H1 (cell line): ENCODE measurements around the gene CRK.

Experiments used
- BCL11A ChIP-seq, 2 experiments: IDR thresholded peaks; one replicate each; pipeline ENCODE4 v1.6.1; 2011; ENCODE audit warnings: low read depth in 2 of 2, low read length in 2 of 2, mild to moderate bottlenecking in 2 of 2
- EGR1 ChIP-seq: IDR thresholded peaks from 2 replicates; pipeline ENCODE4 v1.6.1; 2011; ENCODE audit warnings: low read depth, low read length, borderline replicate concordance
- EP300 ChIP-seq, 2 experiments: IDR thresholded peaks; 1 replicate in 1 of 2; 2 replicates in 1 of 2; pipeline ENCODE4 v1.6.1; 2011 to 2012; ENCODE audit warnings: low read depth in 2 of 2, low read length in 2 of 2, mild to moderate bottlenecking in 2 of 2, borderline replicate concordance in 1 of 2, inconsistent platforms in 1 of 2, moderate library complexity in 1 of 2
- EZH2 ChIP-seq: fragments of 200-600 bp; sonication (generic); IDR thresholded peaks from 2 replicates; pipeline ENCODE4 v1.7.1; 2012; ENCODE audit warnings: low read depth, mild to moderate bottlenecking, moderate library complexity, low read length, inconsistent platforms; ENCODE audit not compliant: severe bottlenecking
- HDAC2 ChIP-seq, 2 experiments: fragments of 300-600 bp in 1 of 2; sonication (generic) in 1 of 2; IDR thresholded peaks; 2 replicates each; pipeline ENCODE4 v1.6.1; 2011 to 2012; ENCODE audit warnings: low read depth in 2 of 2, low read length in 2 of 2, mild to moderate bottlenecking in 2 of 2, moderate library complexity in 2 of 2, borderline replicate concordance in 1 of 2, inconsistent platforms in 1 of 2
- JUN ChIP-seq: IDR thresholded peaks from 2 replicates; pipeline ENCODE4 v1.6.1; 2011; ENCODE audit warnings: low read depth, mild to moderate bottlenecking, improper control_type of control experiment, low read length
- KDM5A ChIP-seq: fragments of 200-600 bp; IDR thresholded peaks from 2 replicates; pipeline ENCODE4 v1.7.1; 2012; ENCODE audit warnings: mild to moderate bottlenecking, low read length, inconsistent platforms, mixed read lengths
- POLR2A ChIP-seq, 2 experiments: IDR thresholded peaks; 1 replicate in 1 of 2; 2 replicates in 1 of 2; pipeline ENCODE4 v1.6.1; 2011; ENCODE audit warnings: low read depth in 2 of 2, low read length in 2 of 2, mild to moderate bottlenecking in 2 of 2; ENCODE audit errors: control extremely low read depth in 1 of 2
- POLR2AphosphoS5 ChIP-seq: IDR thresholded peaks from 2 replicates; pipeline ENCODE4 v1.6.1; 2011; ENCODE audit warnings: low read depth, low read length
- SAP30 ChIP-seq: fragments of 300-600 bp; sonication (generic); IDR thresholded peaks from 2 replicates; pipeline ENCODE4 v1.7.1; 2012; ENCODE audit warnings: low read length, moderate library complexity, mild to moderate bottlenecking, inconsistent platforms; ENCODE audit not compliant: insufficient read depth, insufficient replicate concordance
- TAF1 ChIP-seq: IDR thresholded peaks from 2 replicates; pipeline ENCODE4 v1.6.1; 2011; ENCODE audit warnings: mild to moderate bottlenecking, low read depth, low read length
- TEAD4 ChIP-seq: IDR thresholded peaks from 2 replicates; pipeline ENCODE4 v1.6.1; 2012; ENCODE audit warnings: low read depth, low read length, inconsistent platforms, mixed read lengths
- TF ChIP-seq, protein P1 (sequence below), 3 experiments: IDR thresholded peaks; 1 replicate in 2 of 3; 2 replicates in 1 of 3; pipeline versions ENCODE4 v1.5.1 to v1.6.1; 2011; ENCODE audit warnings: low read length in 3 of 3, mild to moderate bottlenecking in 3 of 3, inconsistent platforms in 2 of 3, low read depth in 1 of 3, moderate library complexity in 1 of 3; ENCODE audit not compliant: insufficient read depth in 1 of 3; ENCODE audit errors: control extremely low read depth in 1 of 3

DNA sequence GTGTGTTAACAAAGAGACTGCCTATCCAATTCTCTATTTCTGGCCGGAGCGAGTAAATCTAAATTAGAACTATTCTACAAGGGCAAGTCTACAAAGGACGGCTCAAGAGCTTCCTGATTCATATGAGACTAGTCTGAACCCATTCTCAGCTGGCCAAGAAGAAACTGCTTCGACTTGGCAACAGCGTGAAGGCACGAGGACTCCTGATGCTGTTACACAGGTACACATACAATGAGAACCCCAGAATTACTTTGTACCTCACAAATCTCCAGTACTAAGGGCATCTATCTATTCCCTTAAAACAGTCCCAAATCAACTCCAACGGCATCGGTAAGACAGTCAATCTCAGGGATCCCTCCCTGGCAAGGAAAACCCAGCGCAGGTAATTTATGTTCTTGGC is 1.5 kb downstream of the CRK start:
- TF ChIP-seq, protein P1, sequence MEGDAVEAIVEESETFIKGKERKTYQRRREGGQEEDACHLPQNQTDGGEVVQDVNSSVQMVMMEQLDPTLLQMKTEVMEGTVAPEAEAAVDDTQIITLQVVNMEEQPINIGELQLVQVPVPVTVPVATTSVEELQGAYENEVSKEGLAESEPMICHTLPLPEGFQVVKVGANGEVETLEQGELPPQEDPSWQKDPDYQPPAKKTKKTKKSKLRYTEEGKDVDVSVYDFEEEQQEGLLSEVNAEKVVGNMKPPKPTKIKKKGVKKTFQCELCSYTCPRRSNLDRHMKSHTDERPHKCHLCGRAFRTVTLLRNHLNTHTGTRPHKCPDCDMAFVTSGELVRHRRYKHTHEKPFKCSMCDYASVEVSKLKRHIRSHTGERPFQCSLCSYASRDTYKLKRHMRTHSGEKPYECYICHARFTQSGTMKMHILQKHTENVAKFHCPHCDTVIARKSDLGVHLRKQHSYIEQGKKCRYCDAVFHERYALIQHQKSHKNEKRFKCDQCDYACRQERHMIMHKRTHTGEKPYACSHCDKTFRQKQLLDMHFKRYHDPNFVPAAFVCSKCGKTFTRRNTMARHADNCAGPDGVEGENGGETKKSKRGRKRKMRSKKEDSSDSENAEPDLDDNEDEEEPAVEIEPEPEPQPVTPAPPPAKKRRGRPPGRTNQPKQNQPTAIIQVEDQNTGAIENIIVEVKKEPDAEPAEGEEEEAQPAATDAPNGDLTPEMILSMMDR (IDR thresholded peaks at IDR 0.05; ENCODE audit: control extremely low read depth in 1 of 3, insufficient read depth in 1 of 3, low read depth in 1 of 3, low read length in 3 of 3): no peak
- TF ChIP-seq TEAD4 (no peak), TAF1 (no peak), POLR2A (IDR thresholded peaks at IDR 0.05; ENCODE audit: control extremely low read depth in 1 of 2, low read depth in 2 of 2, low read length in 2 of 2) (no peak), SAP30 (no peak), EP300 (IDR thresholded peaks at IDR 0.05; ENCODE audit: borderline replicate concordance in 1 of 2, low read depth in 2 of 2, low read length in 2 of 2) (no peak), JUN (no peak), EZH2 (no peak), HDAC2 (IDR thresholded peaks at IDR 0.05; ENCODE audit: borderline replicate concordance in 1 of 2, low read depth in 2 of 2, low read length in 2 of 2) (no peak), EGR1 (no peak), KDM5A (no peak), POLR2AphosphoS5 (no peak), BCL11A (IDR thresholded peaks at IDR 0.05; ENCODE audit: low read depth in 2 of 2, low read length in 2 of 2) (no peak)
